SK-N-SH (cell line): ENCODE results near the gene C16orf96. TPM values are rescaled to one million over a fixed set of nuclear protein-coding genes. Genes with fewer than 3 reads are reported as not detected.

ENCODE experiments used
- CTCF ChIA-PET: fragments of 300-600, 350-600 bp; formaldehyde crosslinking; extraction: SDS; loops from one replicate; lab custom pipeline; 2021; lab: Yijun Ruan, JAX
- POLR2A ChIA-PET: fragments of 350-600 bp; sonication (Branson Sonifier 250); formaldehyde crosslinking; extraction: SDS; loops from one replicate; lab custom pipeline; 2020; ENCODE audit warnings: antibody characterized with exemption, inconsistent platforms; lab: Yijun Ruan, JAX
- DNase-seq: peaks from one replicate; pipeline ENCODE4 v3.0.0; 2012
- H2AFZ ChIP-seq: fragments of 200-600 bp; sonication (generic); 2 replicates; pipeline ENCODE4 v1.8.1; 2016; ENCODE audit warnings: antibody characterized with exemption, mild to moderate bottlenecking, low read depth
- H3F3A ChIP-seq: fragments of 200-600 bp; sonication (generic); replicated peaks from 2 replicates; pipeline ENCODE3; 2016; ENCODE audit warnings: antibody characterized with exemption, mild to moderate bottlenecking; ENCODE audit not compliant: insufficient read depth
- H3K27ac ChIP-seq, 2 experiments: fragments of 200-500 bp in 1 of 2; fragments of 200-600 bp in 1 of 2; sonication (Bioruptor generic) in 1 of 2; sonication (generic), shearing (Covaris generic) in 1 of 2; 2 replicates each; pipeline versions ENCODE4 v1.5.1 to v1.6.1; 2014 to 2016; ENCODE audit warnings: low read depth in 2 of 2, inconsistent platforms in 1 of 2, low read length in 1 of 2, mild to moderate bottlenecking in 1 of 2, mixed read lengths in 1 of 2
- H3K27me3 ChIP-seq: fragments of 200-600 bp; sonication (generic), shearing (Covaris generic); 2 replicates; pipeline ENCODE4 v1.6.1; 2016; ENCODE audit warnings: mixed run types; ENCODE audit not compliant: insufficient read depth
- H3K36me3 ChIP-seq, 2 experiments: fragments of 200-500 bp in 1 of 2; fragments of 200-600 bp in 1 of 2; sonication (Bioruptor generic) in 1 of 2; sonication (generic) in 1 of 2; replicated peaks in 1 of 2; 2 replicates each; pipeline versions ENCODE3 to v1.5.1; 2014 to 2016; ENCODE audit warnings: low read length in 1 of 2, mild to moderate bottlenecking in 1 of 2; ENCODE audit not compliant: insufficient read depth in 2 of 2, control insufficient read depth in 1 of 2
- H3K4me1 ChIP-seq, 2 experiments: fragments of 200-500 bp in 1 of 2; fragments of 200-600 bp in 1 of 2; sonication (Bioruptor generic) in 1 of 2; sonication (generic), shearing (Covaris generic) in 1 of 2; 2 replicates each; pipeline versions ENCODE4 v1.5.1 to v1.6.1; 2014 to 2016; ENCODE audit warnings: low read depth in 1 of 2, low read length in 1 of 2, mixed run types in 1 of 2; ENCODE audit not compliant: insufficient read depth in 2 of 2, control insufficient read depth in 1 of 2
- H3K4me2 ChIP-seq: fragments of 200-600 bp; sonication (generic), shearing (Covaris generic); 2 replicates; pipeline ENCODE4 v1.6.1; 2017; ENCODE audit warnings: mixed run types
- H3K4me3 ChIP-seq, 2 experiments: fragments of 200-500 bp in 1 of 2; fragments of 200-600 bp in 1 of 2; sonication (Bioruptor generic) in 1 of 2; sonication (generic), shearing (Covaris generic) in 1 of 2; 2 replicates each; pipeline versions ENCODE4 v1.5.1 to v1.8.1; 2014 to 2016; ENCODE audit warnings: low read depth in 2 of 2, inconsistent platforms in 1 of 2, low read length in 1 of 2, mild to moderate bottlenecking in 1 of 2, mixed read lengths in 1 of 2, moderate library complexity in 1 of 2
- H3K79me2 ChIP-seq: fragments of 200-600 bp; sonication (generic); 2 replicates; pipeline ENCODE4 v1.8.1; 2017; ENCODE audit warnings: mild to moderate bottlenecking; ENCODE audit not compliant: insufficient read depth
- H3K9ac ChIP-seq: fragments of 200-600 bp; sonication (generic); 2 replicates; pipeline ENCODE4 v1.6.1; 2017; ENCODE audit warnings: mixed run types
- H3K9me2 ChIP-seq: fragments of 200-600 bp; sonication (generic); 2 replicates; pipeline ENCODE4 v1.6.1; 2017; ENCODE audit warnings: mixed run types
- H3K9me3 ChIP-seq: fragments of 200-600 bp; sonication (generic); 2 replicates; pipeline ENCODE4 v1.6.1; 2017; ENCODE audit warnings: mixed run types, mild to moderate bottlenecking, moderate library complexity
- H4K20me1 ChIP-seq: fragments of 200-600 bp; sonication (generic); 2 replicates; pipeline ENCODE4 v1.6.1; 2017; ENCODE audit warnings: mild to moderate bottlenecking, mixed run types; ENCODE audit not compliant: insufficient read depth
- CHD2 ChIP-seq: fragments of 150-350 bp; IDR thresholded peaks from 2 replicates; pipeline ENCODE4 v1.6.1; 2018; ENCODE audit warnings: low read length; ENCODE audit not compliant: partially characterized antibody
- CTCF ChIP-seq: fragments of 200-600 bp; sonication (generic); IDR thresholded peaks from 2 replicates; pipeline ENCODE4 v1.6.1; 2017; ENCODE audit warnings: antibody characterized with exemption, mild to moderate bottlenecking, moderate library complexity
- EP300 ChIP-seq, 2 experiments: IDR thresholded peaks; 2 replicates each; pipeline versions ENCODE4 v1.4.0 to v1.6.1; 2012; ENCODE audit warnings: borderline replicate concordance in 1 of 2, low read depth in 1 of 2, low read length in 1 of 2
- FOSL2 ChIP-seq: IDR thresholded peaks from 2 replicates; pipeline ENCODE4 v1.4.0; 2012; ENCODE audit warnings: low read depth, mild to moderate bottlenecking, moderate library complexity, borderline replicate concordance
- GATA2 ChIP-seq: sonication (generic); formaldehyde crosslinking; IDR thresholded peaks from 2 replicates; pipeline ENCODE4 v1.5.0; 2020; ENCODE audit warnings: mild to moderate bottlenecking, missing genetic modification reagents
- JUND ChIP-seq: IDR thresholded peaks from 2 replicates; pipeline ENCODE4 v1.4.0; 2012
- MEF2A ChIP-seq: IDR thresholded peaks from 2 replicates; pipeline ENCODE4 v1.4.0; 2012; ENCODE audit warnings: low read depth, borderline replicate concordance
- POLR2AphosphoS5 ChIP-seq: IDR thresholded peaks from 2 replicates; pipeline ENCODE4 v1.6.1; 2012; ENCODE audit warnings: low read depth, low read length
- REST ChIP-seq: IDR thresholded peaks from 2 replicates; pipeline ENCODE4 v1.6.1; 2012; ENCODE audit warnings: mild to moderate bottlenecking, low read depth, low read length, moderate library complexity
- TCF12 ChIP-seq: IDR thresholded peaks from 2 replicates; pipeline ENCODE4 v1.4.0; 2012
- TEAD4 ChIP-seq: IDR thresholded peaks from 2 replicates; pipeline ENCODE4 v1.4.0; 2012; ENCODE audit warnings: mild to moderate bottlenecking, borderline replicate concordance; ENCODE audit not compliant: insufficient read depth
- USF2 ChIP-seq: fragments of 150-350 bp; IDR thresholded peaks from 2 replicates; pipeline ENCODE4 v1.6.1; 2017; ENCODE audit warnings: antibody characterized with exemption, low read length, low read depth, borderline replicate concordance
- ZBTB33 ChIP-seq: IDR thresholded peaks from 2 replicates; pipeline ENCODE4 v1.4.0; 2012; ENCODE audit warnings: low read depth, borderline replicate concordance
- WGBS: methylation state at CpG from one replicate; pipeline ENCODE4 v1.1.6; 2017; ENCODE audit warnings: low lambda C conversion rate; 5-methylcytosine and 5-hydroxymethylcytosine counted together
- polyA plus RNA-seq, 3 experiments: library from polyadenylated mRNA; depleted of rRNA; stranded (reverse); fragments of >200 nt; gene quantifications; 2 replicates each; pipeline ENCODE4 v1.2.3, GENCODE V29; 2012

The C16orf96 gene
- polyA plus RNA-seq, 1 of the 3 experiments (the other 2 are of a cell fraction): 0.05 TPM

- H4K20me1 ChIP-seq: no peaks in the 10 kb centered on the region
- WGBS: 91% methylated on average over 12 of the region's 13 CpGs
- no peaks in the 10 kb centered on the region for H3K36me3 ChIP-seq
- no peak overlapping the region for H3K27ac ChIP-seq
- no peak overlapping the region for H3K4me3 ChIP-seq
- H3K79me2 ChIP-seq: peaks cover 16% of the 10 kb centered on the region; the same call in 1 of the 2 replicates
- H3K4me1 ChIP-seq: peaks cover 0 to 20% of the 10 kb centered on the region in 2 experiments; a peak in 1 of 4 replicates
- DNase-seq: no peak
- no peaks in the 10 kb centered on the region for H3K9me3 ChIP-seq
- H3K27me3 ChIP-seq: no peaks in the 10 kb centered on the region
- peaks cover 11% of the 10 kb centered on the region for H3F3A ChIP-seq
- CTCF ChIA-PET: interaction anchor here (0.8 to 3.6 kb wide), 3 partner anchors 14 to 23 kb away, joined by 3 to 26 read pairs (median 9); no protein-coding TSS in a partner anchor
- no peak overlapping the region for H2AFZ ChIP-seq
- no peaks in the 10 kb centered on the region for H3K9me2 ChIP-seq
- TF ChIP-seq EP300 (IDR thresholded peaks at IDR 0.05; ENCODE audit: borderline replicate concordance in 1 of 2, low read depth in 1 of 2, low read length in 1 of 2): no peak
- TF ChIP-seq GATA2 (CRISPR knock-in tag): no peak
- TF ChIP-seq TEAD4: no peak
- no peak for TF ChIP-seq CHD2
- TF ChIP-seq REST: no peak
- no peak for TF ChIP-seq POLR2AphosphoS5
- no peak for TF ChIP-seq TCF12
- no peak for TF ChIP-seq ZBTB33
- no peak for TF ChIP-seq JUND
- TF ChIP-seq FOSL2: no peak
- TF ChIP-seq CTCF: no peak
- no peak for TF ChIP-seq USF2
- TF ChIP-seq MEF2A: no peak
- TF ChIP-seq, all 33 proteins: peak for 0
- no peak overlapping the region for H3K9ac ChIP-seq
- POLR2A ChIA-PET: no interaction called here
- no peak overlapping the region for H3K4me2 ChIP-seq
Measured at GRCh38 chr16:4525634-4526277, 30.4 kb upstream of the C16orf96 start.
